ENCODE measurements around the gene WDR18.

WDR18 gene

GRCh38 chr19:991932-992669 lies 8.0 kb downstream of the WDR18 start:
- DNase-seq (ENCODE audit: low spot score) = no peak

- no peak for DNase-seq (ENCODE audit: low spot score)
These were observed 8.5 kb downstream of the WDR18 start for GRCh38 chr19:992670-993055.

- DNase-seq (ENCODE audit: low spot score) = no peak
These were observed 9.3 kb downstream of the WDR18 start for GRCh38 chr19:993361-993830.

- no peak for DNase-seq (ENCODE audit: low spot score)
These were observed 9.8 kb downstream of the WDR18 start for GRCh38 chr19:993831-994393.

- no peak for DNase-seq (ENCODE audit: low spot score)
These were observed 10.4 kb downstream of the WDR18 start for GRCh38 chr19:994516-994915.

- DNase-seq (ENCODE audit: low spot score) = no peak
These were observed 11.1 kb downstream of the WDR18 start for GRCh38 chr19:995051-995827.

- peak; percentile 63 for DNase-seq (ENCODE audit: low spot score)
These were observed 12.1 kb downstream of the WDR18 start for GRCh38 chr19:996051-996838.

GRCh38 chr19:998064-998463 lies 13.9 kb downstream of the WDR18 start:
- no peak for DNase-seq (ENCODE audit: low spot score)

- DNase-seq (ENCODE audit: low spot score) = no peak
These were observed 15.2 kb downstream of the WDR18 start for GRCh38 chr19:999379-999719.

GRCh38 chr19:1000095-1000494 lies 15.9 kb downstream of the WDR18 start, which contains the start of gene GRIN3B:
TSS of gene GRIN3B (plus strand) at chr19:1000419. CDS start at chr19:1000438, 19 bp downstream.
- no peak for DNase-seq (ENCODE audit: low spot score)

GRCh38 chr19:1000591-1001537 lies 16.7 kb downstream of the WDR18 start:
- no peak for DNase-seq (ENCODE audit: low spot score)

- peak; percentile 37 for DNase-seq (ENCODE audit: low spot score)
These were observed 17.5 kb downstream of the WDR18 start for GRCh38 chr19:1001538-1002166.

- DNase-seq (ENCODE audit: low spot score) = no peak
These were observed 18.5 kb downstream of the WDR18 start for GRCh38 chr19:1002600-1002999.

GRCh38 chr19:1003283-1003682 lies 19.1 kb downstream of the WDR18 start:
- DNase-seq (ENCODE audit: low spot score) = no peak

GRCh38 chr19:1004204-1004802 lies 20.2 kb downstream of the WDR18 start:
- no peak for DNase-seq (ENCODE audit: low spot score)

- DNase-seq (ENCODE audit: low spot score) = no peak
These were observed 20.9 kb downstream of the WDR18 start for GRCh38 chr19:1004803-1005664.

- DNase-seq (ENCODE audit: low spot score) = no peak
These were observed 22.7 kb downstream of the WDR18 start for GRCh38 chr19:1006711-1007398.

- DNase-seq (ENCODE audit: low spot score) = no peak
These were observed 23.5 kb downstream of the WDR18 start for GRCh38 chr19:1007399-1008251.

Measured in RKO (cell line).